ENCODE results near the gene PDE6G.

The PDE6G gene

DNA sequence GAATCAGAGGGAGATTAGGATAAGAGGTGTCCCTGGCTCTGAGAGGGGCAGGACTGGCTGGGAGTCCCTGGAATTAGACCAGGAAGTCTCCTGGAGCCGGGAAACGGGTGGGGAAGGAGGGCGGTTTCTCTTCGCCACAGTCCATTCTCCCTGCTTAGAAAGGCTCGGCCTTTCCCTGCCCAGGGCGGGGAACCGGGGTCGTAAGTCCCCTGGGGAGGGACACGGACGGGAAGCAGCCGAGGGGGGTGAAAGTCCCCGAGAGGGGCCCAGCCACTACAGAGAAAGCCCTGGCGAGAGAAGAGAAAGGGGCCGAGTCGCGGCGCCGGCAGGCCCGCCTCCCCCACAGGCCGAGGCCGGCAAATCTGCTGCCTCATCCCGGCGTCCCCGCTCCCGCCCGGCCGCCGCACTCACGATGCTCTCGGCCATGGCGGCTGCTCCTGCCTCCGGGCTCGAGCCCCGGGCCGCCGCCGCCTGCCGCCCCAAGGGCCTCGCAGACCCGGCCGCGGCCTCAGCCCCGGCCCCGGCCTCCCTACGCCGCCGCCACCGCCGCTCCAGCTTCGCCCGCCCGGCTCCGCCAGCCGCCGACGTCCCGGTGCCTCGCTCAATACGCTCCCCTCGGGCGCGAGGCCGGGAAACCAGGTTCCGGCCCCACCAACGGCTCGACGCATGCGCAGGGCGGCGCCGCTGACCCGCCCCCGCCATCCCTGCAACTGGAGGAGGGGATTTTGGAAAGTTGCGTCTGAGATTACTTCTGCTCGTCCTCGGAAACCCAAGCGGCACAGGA is 19.6 kb downstream of the PDE6G start, which contains the start of the genes NPLOC4 and TSPAN10 (continued):
- TF ChIP-seq SP3 (tag by site-specific recombination; IDR thresholded peaks at IDR 0.05) (peak; percentile 69), ZNF660 (tag by site-specific recombination; IDR thresholded peaks at IDR 0.05) (peak; percentile 97), ZNF621 (tag by site-specific recombination; IDR thresholded peaks at IDR 0.05) (no peak), ZNF133 (tag by site-specific recombination; IDR thresholded peaks at IDR 0.05) (no peak), ZFP69B (tag by site-specific recombination; IDR thresholded peaks at IDR 0.05) (peak; percentile 52), IKZF3 (tag by site-specific recombination; IDR thresholded peaks at IDR 0.05) (peak; percentile 80), GLIS2 (tag by site-specific recombination; IDR thresholded peaks at IDR 0.05) (peak; percentile 52; the same call in 1 of the 2 replicates), PBX3 (CRISPR knock-in tag; IDR thresholded peaks at IDR 0.05) (peak; percentile 94), MZF1 (tag by site-specific recombination; IDR thresholded peaks at IDR 0.05; ENCODE audit: borderline replicate concordance) (peak; percentile 80), ZBTB20 (tag by site-specific recombination; IDR thresholded peaks at IDR 0.05) (0 out of 2 replicates have a peak, but pooled peaks have one; percentile 34), ZSCAN18 (tag by site-specific recombination; IDR thresholded peaks at IDR 0.05) (no peak), ZSCAN30 (tag by site-specific recombination; IDR thresholded peaks at IDR 0.05) (peak; percentile 89), SP7 (tag by site-specific recombination; IDR thresholded peaks at IDR 0.05) (peak; percentile 64; the same call in 1 of the 2 replicates), ZNF416 (tag by site-specific recombination; IDR thresholded peaks at IDR 0.05) (no peak), ZNF140 (tag by site-specific recombination; IDR thresholded peaks at IDR 0.05) (no peak), ZBTB1 (tag by site-specific recombination; IDR thresholded peaks at IDR 0.05) (no peak), HIC1 (tag by site-specific recombination; IDR thresholded peaks at IDR 0.05) (no peak), EGR2 (tag by site-specific recombination; IDR thresholded peaks at IDR 0.05; ENCODE audit: low read depth) (peak; percentile 76), ZBTB6 (tag by site-specific recombination; IDR thresholded peaks at IDR 0.05) (0 out of 2 replicates have a peak, but pooled peaks have one; percentile 12)
- TF ChIP-seq, protein P1, sequence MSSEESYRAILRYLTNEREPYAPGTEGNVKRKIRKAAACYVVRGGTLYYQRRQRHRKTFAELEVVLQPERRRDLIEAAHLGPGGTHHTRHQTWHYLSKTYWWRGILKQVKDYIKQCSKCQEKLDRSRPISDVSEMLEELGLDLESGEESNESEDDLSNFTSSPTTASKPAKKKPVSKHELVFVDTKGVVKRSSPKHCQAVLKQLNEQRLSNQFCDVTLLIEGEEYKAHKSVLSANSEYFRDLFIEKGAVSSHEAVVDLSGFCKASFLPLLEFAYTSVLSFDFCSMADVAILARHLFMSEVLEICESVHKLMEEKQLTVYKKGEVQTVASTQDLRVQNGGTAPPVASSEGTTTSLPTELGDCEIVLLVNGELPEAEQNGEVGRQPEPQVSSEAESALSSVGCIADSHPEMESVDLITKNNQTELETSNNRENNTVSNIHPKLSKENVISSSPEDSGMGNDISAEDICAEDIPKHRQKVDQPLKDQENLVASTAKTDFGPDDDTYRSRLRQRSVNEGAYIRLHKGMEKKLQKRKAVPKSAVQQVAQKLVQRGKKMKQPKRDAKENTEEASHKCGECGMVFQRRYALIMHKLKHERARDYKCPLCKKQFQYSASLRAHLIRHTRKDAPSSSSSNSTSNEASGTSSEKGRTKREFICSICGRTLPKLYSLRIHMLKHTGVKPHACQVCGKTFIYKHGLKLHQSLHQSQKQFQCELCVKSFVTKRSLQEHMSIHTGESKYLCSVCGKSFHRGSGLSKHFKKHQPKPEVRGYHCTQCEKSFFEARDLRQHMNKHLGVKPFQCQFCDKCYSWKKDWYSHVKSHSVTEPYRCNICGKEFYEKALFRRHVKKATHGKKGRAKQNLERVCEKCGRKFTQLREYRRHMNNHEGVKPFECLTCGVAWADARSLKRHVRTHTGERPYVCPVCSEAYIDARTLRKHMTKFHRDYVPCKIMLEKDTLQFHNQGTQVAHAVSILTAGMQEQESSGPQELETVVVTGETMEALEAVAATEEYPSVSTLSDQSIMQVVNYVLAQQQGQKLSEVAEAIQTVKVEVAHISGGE (tag by site-specific recombination; conservative IDR thresholded peaks at IDR 0.05; ENCODE audit: low read depth): peak; percentile 99
- TF ChIP-seq, protein P2, sequence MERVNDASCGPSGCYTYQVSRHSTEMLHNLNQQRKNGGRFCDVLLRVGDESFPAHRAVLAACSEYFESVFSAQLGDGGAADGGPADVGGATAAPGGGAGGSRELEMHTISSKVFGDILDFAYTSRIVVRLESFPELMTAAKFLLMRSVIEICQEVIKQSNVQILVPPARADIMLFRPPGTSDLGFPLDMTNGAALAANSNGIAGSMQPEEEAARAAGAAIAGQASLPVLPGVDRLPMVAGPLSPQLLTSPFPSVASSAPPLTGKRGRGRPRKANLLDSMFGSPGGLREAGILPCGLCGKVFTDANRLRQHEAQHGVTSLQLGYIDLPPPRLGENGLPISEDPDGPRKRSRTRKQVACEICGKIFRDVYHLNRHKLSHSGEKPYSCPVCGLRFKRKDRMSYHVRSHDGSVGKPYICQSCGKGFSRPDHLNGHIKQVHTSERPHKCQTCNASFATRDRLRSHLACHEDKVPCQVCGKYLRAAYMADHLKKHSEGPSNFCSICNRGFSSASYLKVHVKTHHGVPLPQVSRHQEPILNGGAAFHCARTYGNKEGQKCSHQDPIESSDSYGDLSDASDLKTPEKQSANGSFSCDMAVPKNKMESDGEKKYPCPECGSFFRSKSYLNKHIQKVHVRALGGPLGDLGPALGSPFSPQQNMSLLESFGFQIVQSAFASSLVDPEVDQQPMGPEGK (tag by site-specific recombination; IDR thresholded peaks at IDR 0.05): peak; percentile 59
- TF ChIP-seq, protein P3, sequence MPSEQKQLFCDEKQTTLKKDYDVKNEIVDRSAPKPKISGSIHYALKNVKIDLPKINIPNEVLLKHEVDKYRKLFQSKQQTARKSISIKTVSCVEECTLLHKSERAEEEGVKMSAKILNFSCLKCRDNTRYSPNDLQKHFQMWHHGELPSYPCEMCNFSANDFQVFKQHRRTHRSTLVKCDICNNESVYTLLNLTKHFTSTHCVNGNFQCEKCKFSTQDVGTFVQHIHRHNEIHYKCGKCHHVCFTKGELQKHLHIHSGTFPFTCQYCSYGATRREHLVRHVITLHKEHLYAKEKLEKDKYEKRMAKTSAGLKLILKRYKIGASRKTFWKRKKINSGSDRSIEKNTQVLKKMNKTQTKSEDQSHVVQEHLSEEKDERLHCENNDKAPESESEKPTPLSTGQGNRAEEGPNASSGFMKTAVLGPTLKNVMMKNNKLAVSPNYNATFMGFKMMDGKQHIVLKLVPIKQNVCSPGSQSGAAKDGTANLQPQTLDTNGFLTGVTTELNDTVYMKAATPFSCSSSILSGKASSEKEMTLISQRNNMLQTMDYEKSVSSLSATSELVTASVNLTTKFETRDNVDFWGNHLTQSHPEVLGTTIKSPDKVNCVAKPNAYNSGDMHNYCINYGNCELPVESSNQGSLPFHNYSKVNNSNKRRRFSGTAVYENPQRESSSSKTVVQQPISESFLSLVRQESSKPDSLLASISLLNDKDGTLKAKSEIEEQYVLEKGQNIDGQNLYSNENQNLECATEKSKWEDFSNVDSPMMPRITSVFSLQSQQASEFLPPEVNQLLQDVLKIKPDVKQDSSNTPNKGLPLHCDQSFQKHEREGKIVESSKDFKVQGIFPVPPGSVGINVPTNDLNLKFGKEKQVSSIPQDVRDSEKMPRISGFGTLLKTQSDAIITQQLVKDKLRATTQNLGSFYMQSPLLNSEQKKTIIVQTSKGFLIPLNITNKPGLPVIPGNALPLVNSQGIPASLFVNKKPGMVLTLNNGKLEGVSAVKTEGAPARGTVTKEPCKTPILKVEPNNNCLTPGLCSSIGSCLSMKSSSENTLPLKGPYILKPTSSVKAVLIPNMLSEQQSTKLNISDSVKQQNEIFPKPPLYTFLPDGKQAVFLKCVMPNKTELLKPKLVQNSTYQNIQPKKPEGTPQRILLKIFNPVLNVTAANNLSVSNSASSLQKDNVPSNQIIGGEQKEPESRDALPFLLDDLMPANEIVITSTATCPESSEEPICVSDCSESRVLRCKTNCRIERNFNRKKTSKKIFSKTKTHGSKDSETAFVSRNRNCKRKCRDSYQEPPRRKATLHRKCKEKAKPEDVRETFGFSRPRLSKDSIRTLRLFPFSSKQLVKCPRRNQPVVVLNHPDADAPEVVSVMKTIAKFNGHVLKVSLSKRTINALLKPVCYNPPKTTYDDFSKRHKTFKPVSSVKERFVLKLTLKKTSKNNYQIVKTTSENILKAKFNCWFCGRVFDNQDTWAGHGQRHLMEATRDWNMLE (tag by site-specific recombination; conservative IDR thresholded peaks at IDR 0.05; ENCODE audit: low read depth): 0 out of 2 replicates have a peak, but pooled peaks have one; percentile 12
